Suprapubic skin (tissue), 4 donors: ENCODE measurements around the gene CCSER1. TPM values are rescaled to one million over a fixed set of nuclear protein-coding genes. Genes with fewer than 3 reads are reported as not detected.

ENCODE experiments used
- DNase-seq, 2 donors: peaks; one replicate each; pipeline ENCODE4 v3.0.0-alpha.2; 2019; ENCODE audit warnings: low spot score in 2 of 2
- H3K27ac ChIP-seq: fragments of 200-600 bp; sonication (generic); one replicate; pipeline ENCODE4 v1.5.1; 2019
- H3K27me3 ChIP-seq: fragments of 200-600 bp; sonication (generic); one replicate; pipeline ENCODE4 v1.5.1; 2019
- H3K36me3 ChIP-seq: fragments of 200-600 bp; sonication (generic); one replicate; pipeline ENCODE4 v1.5.1; 2019
- H3K4me1 ChIP-seq: fragments of 200-600 bp; sonication (generic); one replicate; pipeline ENCODE4 v1.5.1; 2019
- H3K4me3 ChIP-seq: fragments of 200-600 bp; sonication (generic); one replicate; pipeline ENCODE4 v1.5.1; 2019; ENCODE audit warnings: mild to moderate bottlenecking
- H3K9me3 ChIP-seq: fragments of 200-600 bp; sonication (generic); one replicate; pipeline ENCODE4 v1.5.1; 2019
- EP300 ChIP-seq: sonication (generic); formaldehyde crosslinking; IDR thresholded peaks from one replicate; pipeline ENCODE4 v1.6.1; 2017; ENCODE audit warnings: antibody characterized with exemption
- POLR2A ChIP-seq, 2 donors: fragments of 450-650 bp; IDR thresholded peaks; one replicate each; pipeline ENCODE4 v1.6.1; 2017; ENCODE audit warnings: antibody characterized with exemption in 2 of 2, mild to moderate bottlenecking in 2 of 2, moderate library complexity in 2 of 2
- POLR2AphosphoS5 ChIP-seq, 3 donors: sonication (generic); formaldehyde crosslinking; IDR thresholded peaks; one replicate each; pipeline ENCODE4 v1.6.1; 2017; ENCODE audit warnings: antibody characterized with exemption in 3 of 3
- WGBS: methylation state at CpG from one replicate; pipeline ENCODE4 v1.1.5; 2018; 5-methylcytosine and 5-hydroxymethylcytosine counted together
- total RNA-seq, 4 donors: library from RNA; depleted of rRNA; stranded (reverse); fragments of >200 nt; gene quantifications; one replicate each; pipeline ENCODE4 v1.1.0, GENCODE V29; 2016
- TF ChIP-seq, protein P1 (sequence below), 2 donors: fragments of 200-600 bp in 1 of 2; fragments of 450-650 bp in 1 of 2; sonication (generic) in 1 of 2; IDR thresholded peaks; one replicate each; pipeline ENCODE4 v1.5.1; 2016 to 2019; ENCODE audit warnings: antibody characterized with exemption in 2 of 2, mild to moderate bottlenecking in 1 of 2, moderate library complexity in 1 of 2

CCSER1 gene
- total RNA-seq, 4 donors from 2014 or later, result 6.7 to 39.5 (median 11.8) TPM

DNA sequence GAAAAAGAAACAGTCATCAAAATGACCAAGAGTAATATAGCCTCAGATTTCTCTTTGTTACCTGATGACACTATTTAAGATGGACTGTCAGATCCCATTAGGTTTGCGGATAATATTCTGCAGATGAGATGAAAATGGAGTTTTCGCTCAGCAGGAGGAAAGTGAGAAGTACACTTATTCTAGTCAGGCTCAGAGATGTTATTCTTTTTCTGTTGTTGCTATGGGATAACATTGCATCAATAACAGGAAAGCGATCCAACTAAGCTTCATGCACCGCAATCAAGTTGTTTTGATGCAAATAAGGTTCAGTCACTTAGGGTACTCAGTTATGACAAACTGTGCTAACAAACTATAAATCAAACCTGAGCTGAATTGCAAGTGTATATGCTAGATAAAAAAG lies 415.0 kb downstream of the CCSER1 start:
- Histone ChIP-seq H3K9me3 (no peaks in the 10 kb centered on the region), H3K36me3 (no peaks in the 10 kb centered on the region), H3K27ac (no peak overlapping the region), H3K27me3 (no peaks in the 10 kb centered on the region), H3K4me3 (no peak overlapping the region), H3K4me1 (peaks cover 3% of the 10 kb centered on the region)
- TF ChIP-seq, protein P1, sequence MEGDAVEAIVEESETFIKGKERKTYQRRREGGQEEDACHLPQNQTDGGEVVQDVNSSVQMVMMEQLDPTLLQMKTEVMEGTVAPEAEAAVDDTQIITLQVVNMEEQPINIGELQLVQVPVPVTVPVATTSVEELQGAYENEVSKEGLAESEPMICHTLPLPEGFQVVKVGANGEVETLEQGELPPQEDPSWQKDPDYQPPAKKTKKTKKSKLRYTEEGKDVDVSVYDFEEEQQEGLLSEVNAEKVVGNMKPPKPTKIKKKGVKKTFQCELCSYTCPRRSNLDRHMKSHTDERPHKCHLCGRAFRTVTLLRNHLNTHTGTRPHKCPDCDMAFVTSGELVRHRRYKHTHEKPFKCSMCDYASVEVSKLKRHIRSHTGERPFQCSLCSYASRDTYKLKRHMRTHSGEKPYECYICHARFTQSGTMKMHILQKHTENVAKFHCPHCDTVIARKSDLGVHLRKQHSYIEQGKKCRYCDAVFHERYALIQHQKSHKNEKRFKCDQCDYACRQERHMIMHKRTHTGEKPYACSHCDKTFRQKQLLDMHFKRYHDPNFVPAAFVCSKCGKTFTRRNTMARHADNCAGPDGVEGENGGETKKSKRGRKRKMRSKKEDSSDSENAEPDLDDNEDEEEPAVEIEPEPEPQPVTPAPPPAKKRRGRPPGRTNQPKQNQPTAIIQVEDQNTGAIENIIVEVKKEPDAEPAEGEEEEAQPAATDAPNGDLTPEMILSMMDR (IDR thresholded peaks at IDR 0.05), result no peak
- TF ChIP-seq POLR2A (IDR thresholded peaks at IDR 0.05) (no peak), POLR2AphosphoS5 (IDR thresholded peaks at IDR 0.05) (no peak), EP300 (no peak)
- DNase-seq, result no peak
- 61% methylated on average over 4 of the region's 4 CpGs for WGBS

DNA sequence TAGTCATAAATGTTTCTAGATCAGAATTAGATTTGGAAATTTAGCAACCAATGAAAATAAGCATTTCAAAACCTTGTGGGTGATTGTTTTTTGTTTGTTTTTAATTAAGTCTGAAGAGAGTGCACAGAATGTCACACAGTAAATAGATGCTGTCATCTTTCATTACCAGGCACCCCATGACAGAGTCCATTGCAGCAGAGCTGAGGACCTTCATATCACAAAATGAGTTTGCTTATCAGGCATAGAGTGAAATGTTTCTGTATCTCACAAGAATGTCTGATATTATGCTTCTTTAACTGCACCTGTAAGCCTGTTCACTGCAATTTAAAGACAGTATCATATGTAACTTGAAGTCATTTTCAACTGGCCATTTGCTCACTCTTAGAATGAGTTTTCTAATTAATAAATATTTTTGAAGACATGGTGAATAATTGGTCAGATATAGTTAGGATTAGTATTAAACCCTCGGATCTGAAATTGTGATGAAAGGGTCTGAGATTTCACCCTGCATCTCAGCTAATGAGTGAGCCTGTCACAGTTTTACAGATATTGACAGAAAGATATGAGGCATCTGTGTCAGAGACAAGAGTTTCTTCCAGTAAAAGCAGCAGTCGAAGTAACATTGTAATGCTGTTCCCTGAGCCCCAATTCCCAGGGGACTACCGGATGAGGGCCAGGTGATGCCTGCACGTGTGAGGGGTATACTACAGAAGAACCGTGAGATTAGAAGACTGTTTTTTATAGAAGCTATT lies 416.4 kb downstream of the CCSER1 start:
- no peak for DNase-seq
- 67% methylated on average over 5 of the region's 5 CpGs for WGBS
- H3K4me3 ChIP-seq, result no peak overlapping the region
- no peaks in the 10 kb centered on the region for H3K9me3 ChIP-seq
- TF ChIP-seq POLR2AphosphoS5 (IDR thresholded peaks at IDR 0.05) (no peak), POLR2A (IDR thresholded peaks at IDR 0.05) (no peak), EP300 (no peak)
- TF ChIP-seq, protein P1 (IDR thresholded peaks at IDR 0.05), result no peak
- no peaks in the 10 kb centered on the region for H3K36me3 ChIP-seq
- no peaks in the 10 kb centered on the region for H3K27me3 ChIP-seq
- H3K27ac ChIP-seq, result no peak overlapping the region
- peaks cover 3% of the 10 kb centered on the region for H3K4me1 ChIP-seq

DNA sequence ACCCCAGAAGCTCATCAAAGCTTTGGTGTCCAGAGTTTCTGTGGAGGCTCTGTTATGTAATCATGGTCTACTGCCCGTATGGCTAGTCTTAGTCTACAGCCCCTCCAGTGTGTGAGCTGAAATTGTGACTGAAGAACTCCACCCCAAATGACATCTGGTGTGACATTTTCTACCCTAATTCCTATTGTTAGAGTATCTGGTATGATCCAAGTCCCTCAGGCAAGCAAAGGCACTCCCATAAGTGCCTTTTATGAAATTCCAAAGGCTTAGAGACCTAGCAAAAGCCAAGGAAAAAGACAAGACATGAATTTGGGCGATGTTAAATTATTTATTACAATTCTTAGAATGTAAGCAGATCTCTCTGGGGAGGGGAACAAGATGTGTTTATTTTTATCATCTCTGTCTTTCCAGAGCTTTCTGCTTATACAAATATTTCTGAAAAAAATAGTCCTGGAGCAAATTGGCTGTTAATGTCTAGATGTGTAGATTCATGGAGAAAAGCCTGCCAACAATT lies 417.4 kb downstream of the CCSER1 start:
- WGBS, result 30% methylated on average over 2 of the region's 2 CpGs
- no peak for DNase-seq

DNA sequence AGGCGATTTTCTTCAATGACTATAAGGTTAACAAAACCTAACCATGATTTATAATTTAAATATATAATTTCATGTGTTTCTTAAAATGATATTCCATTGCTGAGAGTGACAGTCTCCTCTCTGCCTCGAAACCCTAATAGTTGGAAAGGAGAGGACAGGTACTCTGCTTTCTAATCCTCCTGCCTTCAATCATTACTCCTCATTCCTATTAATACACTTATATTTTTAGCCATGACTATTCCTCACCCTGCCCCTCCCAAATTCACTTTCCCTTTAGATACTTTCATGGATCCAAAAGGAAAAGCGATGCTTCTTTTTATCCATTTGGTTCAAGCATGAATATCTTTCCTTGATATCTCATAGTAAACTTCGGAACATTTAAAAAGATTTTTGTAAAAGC lies 418.2 kb downstream of the CCSER1 start:
- 85% methylated on average over 4 of the region's 4 CpGs for WGBS
- DNase-seq, result no peak
- Histone ChIP-seq H3K4me3 (no peak overlapping the region), H3K27ac (no peak overlapping the region), H3K4me1 (peaks cover 3% of the 10 kb centered on the region), H3K36me3 (no peaks in the 10 kb centered on the region), H3K9me3 (no peaks in the 10 kb centered on the region), H3K27me3 (no peaks in the 10 kb centered on the region)
- TF ChIP-seq POLR2AphosphoS5 (IDR thresholded peaks at IDR 0.05), result no peak
- no peak for TF ChIP-seq POLR2A (IDR thresholded peaks at IDR 0.05)
- TF ChIP-seq, protein P1 (IDR thresholded peaks at IDR 0.05), result no peak
- TF ChIP-seq EP300, result no peak

More for the DNA sequence above, 417.4 kb downstream of the CCSER1 start:
- Histone ChIP-seq H3K9me3 (no peaks in the 10 kb centered on the region), H3K4me1 (peaks cover 3% of the 10 kb centered on the region), H3K4me3 (no peak overlapping the region), H3K27me3 (no peaks in the 10 kb centered on the region), H3K36me3 (no peaks in the 10 kb centered on the region), H3K27ac (no peak overlapping the region)
- TF ChIP-seq EP300 (no peak), POLR2AphosphoS5 (IDR thresholded peaks at IDR 0.05) (no peak)
- TF ChIP-seq, protein P1 (IDR thresholded peaks at IDR 0.05), result no peak

DNA sequence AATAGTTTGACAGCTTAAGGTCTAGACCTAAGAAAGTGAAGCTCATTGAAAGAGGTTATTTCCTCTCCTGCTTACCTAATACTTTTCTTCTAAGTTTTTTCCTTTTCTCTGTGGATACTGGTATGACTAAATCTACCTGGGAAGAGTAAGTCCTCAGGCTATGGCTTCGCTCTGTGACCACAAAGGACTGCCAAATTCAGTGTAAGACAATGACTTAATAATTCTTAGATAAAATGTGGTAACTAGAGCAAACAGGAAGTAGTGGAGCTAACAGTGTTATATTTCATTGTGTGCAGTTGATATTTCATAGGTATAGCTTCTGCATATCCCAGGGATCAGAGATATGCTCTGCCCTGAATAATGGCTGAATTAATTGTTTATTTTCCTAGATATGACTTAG lies 418.9 kb downstream of the CCSER1 start:
- Histone ChIP-seq H3K4me1 (peaks cover 3% of the 10 kb centered on the region), H3K27me3 (no peaks in the 10 kb centered on the region), H3K27ac (no peak overlapping the region), H3K36me3 (no peaks in the 10 kb centered on the region), H3K4me3 (no peak overlapping the region), H3K9me3 (no peaks in the 10 kb centered on the region)
- TF ChIP-seq, protein P1 (IDR thresholded peaks at IDR 0.05), result no peak
- no peak for TF ChIP-seq POLR2A (IDR thresholded peaks at IDR 0.05)
- TF ChIP-seq EP300, result no peak
- no peak for TF ChIP-seq POLR2AphosphoS5 (IDR thresholded peaks at IDR 0.05)
- no peak for DNase-seq
- WGBS, result 47% methylated on average over 1 of the region's 1 CpG
